ENCODE results near the gene TBC1D4. TPM values are rescaled to one million over a fixed set of nuclear protein-coding genes. Genes with fewer than 3 reads are reported as not detected.
"Not testable (repeated sequence)": the region's sequence is repeated elsewhere in the genome, so short reads cannot be mapped to it uniquely, and the experiment has no call there.

Gene TBC1D4
- total and polyA plus RNA-seq, 9 donors = 26.2 to 91.3 (median 52.6) TPM

DNA sequence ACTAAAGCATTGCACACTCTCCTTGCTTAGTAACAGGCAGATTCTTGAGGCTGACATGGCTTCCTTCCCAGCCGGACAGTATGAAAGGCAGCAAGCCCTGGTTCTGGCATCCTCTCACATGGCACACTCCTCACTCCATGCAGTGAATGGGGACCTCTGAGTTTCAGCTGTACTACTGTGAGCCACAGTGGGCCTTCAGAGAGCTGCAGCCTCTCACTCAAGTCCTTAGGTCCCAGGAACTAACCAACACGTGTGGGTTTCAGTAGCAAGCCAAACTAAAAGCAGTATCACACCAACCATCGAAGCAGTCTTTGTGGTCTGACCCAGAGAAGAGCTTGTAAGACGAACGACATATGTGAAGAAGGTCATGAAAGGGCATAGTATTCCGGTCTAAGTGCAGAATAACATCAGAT, 128.2 kb downstream of the TBC1D4 start:
- Histone ChIP-seq H3K4me1 (ENCODE audit: insufficient read depth) (peaks cover 9% of the 10 kb centered on the region), H3K36me3 (no peaks in the 10 kb centered on the region), H3K9me3 (no peaks in the 10 kb centered on the region), H3K27me3 (no peaks in the 10 kb centered on the region), H3K27ac (no peak overlapping the region), H3K4me3 (no peak overlapping the region)
- TF ChIP-seq, protein P1, sequence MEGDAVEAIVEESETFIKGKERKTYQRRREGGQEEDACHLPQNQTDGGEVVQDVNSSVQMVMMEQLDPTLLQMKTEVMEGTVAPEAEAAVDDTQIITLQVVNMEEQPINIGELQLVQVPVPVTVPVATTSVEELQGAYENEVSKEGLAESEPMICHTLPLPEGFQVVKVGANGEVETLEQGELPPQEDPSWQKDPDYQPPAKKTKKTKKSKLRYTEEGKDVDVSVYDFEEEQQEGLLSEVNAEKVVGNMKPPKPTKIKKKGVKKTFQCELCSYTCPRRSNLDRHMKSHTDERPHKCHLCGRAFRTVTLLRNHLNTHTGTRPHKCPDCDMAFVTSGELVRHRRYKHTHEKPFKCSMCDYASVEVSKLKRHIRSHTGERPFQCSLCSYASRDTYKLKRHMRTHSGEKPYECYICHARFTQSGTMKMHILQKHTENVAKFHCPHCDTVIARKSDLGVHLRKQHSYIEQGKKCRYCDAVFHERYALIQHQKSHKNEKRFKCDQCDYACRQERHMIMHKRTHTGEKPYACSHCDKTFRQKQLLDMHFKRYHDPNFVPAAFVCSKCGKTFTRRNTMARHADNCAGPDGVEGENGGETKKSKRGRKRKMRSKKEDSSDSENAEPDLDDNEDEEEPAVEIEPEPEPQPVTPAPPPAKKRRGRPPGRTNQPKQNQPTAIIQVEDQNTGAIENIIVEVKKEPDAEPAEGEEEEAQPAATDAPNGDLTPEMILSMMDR (IDR thresholded peaks at IDR 0.05) = no peak
- no peak for TF ChIP-seq POLR2A (IDR thresholded peaks at IDR 0.05)
- no peak for DNase-seq
- WGBS, 3 donors = 78 to 84% (median 80%) methylated on average over 6 of the region's 6 CpGs
- intact Hi-C loops (cut with DNase I) = no loop called here

GRCh38 chr13:75352641-75353327, 129.2 kb downstream of the TBC1D4 start:
- H3K27me3 ChIP-seq = no peaks in the 10 kb centered on the region
- intact Hi-C loops (cut with DNase I) = no loop called here
- WGBS, 3 donors = 77 to 88% (median 84%) methylated on average over 3 of the region's 3 CpGs
- no peaks in the 10 kb centered on the region for H3K36me3 ChIP-seq
- peaks cover 6% of the 10 kb centered on the region for H3K4me1 ChIP-seq (ENCODE audit: insufficient read depth)
- H3K27ac ChIP-seq = no peak overlapping the region
- TF ChIP-seq, protein P1 (IDR thresholded peaks at IDR 0.05) = no peak
- TF ChIP-seq POLR2A (IDR thresholded peaks at IDR 0.05) = no peak
- no peak for TF ChIP-seq EP300 (IDR thresholded peaks at IDR 0.05)
- H3K4me3 ChIP-seq = no peak overlapping the region
- no peak for DNase-seq
- no peaks in the 10 kb centered on the region for H3K9me3 ChIP-seq

- H3K4me1 ChIP-seq (ENCODE audit: insufficient read depth); H3K9me3 ChIP-seq; intact Hi-C loops (cut with DNase I); H3K4me3 ChIP-seq; H3K27me3 ChIP-seq; H3K36me3 ChIP-seq; H3K27ac ChIP-seq; DNase-seq: not testable (repeated sequence)
- WGBS, 3 donors = 95 to 100% (median 99%) methylated on average over 3 of the region's 3 CpGs
These were observed 130.4 kb downstream of the TBC1D4 start for GRCh38 chr13:75351538-75351937.

DNA sequence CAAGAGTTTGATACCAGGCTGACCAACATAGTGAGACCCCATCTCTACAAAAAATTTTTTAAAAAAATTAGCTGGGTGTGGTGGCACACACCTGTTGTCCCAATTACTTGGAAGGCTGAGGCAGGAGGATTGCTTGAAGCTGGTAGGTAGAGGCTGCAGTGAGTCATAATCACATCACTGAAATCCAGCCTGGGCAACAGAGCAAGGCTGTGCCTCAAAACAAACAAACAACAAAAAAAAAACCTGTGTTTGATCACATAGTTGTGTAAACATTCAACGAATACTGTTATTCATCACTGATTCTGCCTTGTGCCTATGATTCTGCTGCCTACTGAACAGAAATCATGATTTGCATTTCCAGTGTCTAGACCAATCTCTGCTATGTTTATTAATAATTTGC, 134.0 kb downstream of the TBC1D4 start:
- WGBS, 3 donors = 62 to 86% (median 84%) methylated on average over 1 of the region's 1 CpG
- Histone ChIP-seq H3K4me3 (no peak overlapping the region), H3K4me1 (ENCODE audit: insufficient read depth) (no peaks in the 10 kb centered on the region), H3K27me3 (no peaks in the 10 kb centered on the region), H3K36me3 (no peaks in the 10 kb centered on the region), H3K9me3 (no peaks in the 10 kb centered on the region), H3K27ac (no peak overlapping the region)
- TF ChIP-seq, protein P1 (IDR thresholded peaks at IDR 0.05) = no peak
- TF ChIP-seq POLR2A (IDR thresholded peaks at IDR 0.05) (no peak), EP300 (IDR thresholded peaks at IDR 0.05) (no peak)
- DNase-seq = no peak
- intact Hi-C loops (cut with DNase I) = no loop called here

DNA sequence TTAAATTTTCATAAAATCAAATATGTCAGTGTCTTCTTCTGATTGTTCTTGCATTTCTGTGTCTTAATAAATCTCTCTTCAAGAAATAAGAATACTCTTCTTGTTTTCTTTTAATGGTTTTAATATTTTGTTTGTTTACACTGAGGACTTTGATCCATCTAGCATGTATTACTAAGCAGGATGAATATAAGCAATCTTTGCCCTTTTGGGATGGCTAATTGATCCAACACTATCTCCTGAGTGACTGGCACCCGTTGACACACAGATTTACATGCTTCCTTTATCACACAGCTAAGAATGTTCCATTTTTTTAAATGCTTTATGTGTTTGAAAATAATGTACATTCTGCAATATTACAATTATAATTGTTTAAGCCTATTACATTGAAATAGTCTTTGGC, 134.5 kb downstream of the TBC1D4 start:
- TF ChIP-seq EP300 (IDR thresholded peaks at IDR 0.05) (no peak), POLR2A (IDR thresholded peaks at IDR 0.05) (no peak)
- TF ChIP-seq, protein P1 (IDR thresholded peaks at IDR 0.05) = no peak
- Histone ChIP-seq H3K9me3 (no peaks in the 10 kb centered on the region), H3K27me3 (no peaks in the 10 kb centered on the region), H3K4me1 (ENCODE audit: insufficient read depth) (no peaks in the 10 kb centered on the region), H3K4me3 (no peak overlapping the region), H3K27ac (no peak overlapping the region), H3K36me3 (no peaks in the 10 kb centered on the region)
- intact Hi-C loops (cut with DNase I) = no loop called here
- WGBS, 3 donors = 93 to 95% (median 94%) methylated on average over 1 of the region's 1 CpG
- DNase-seq = no peak
